Stimulated activated CD8-positive, alpha-beta memory T cell treated with anti-CD3 and anti-CD28 coated beads, Interleukin-15, amount 100 ng/mL, for 4 hours (primary cell): ENCODE measurements around the gene DOK4.
"Not testable (repeated sequence)": the region's sequence is repeated elsewhere in the genome, so short reads cannot be mapped to it uniquely, and the experiment has no call there.

Source experiments
- DNase-seq, 2 donors: peaks; one replicate each; pipeline ENCODE4 v3.0.0-alpha.2; 2020; ENCODE audit warnings: low read depth in 2 of 2

Gene DOK4

GRCh38 chr16:57446531-57447185 lies 39.6 kb downstream of the DOK4 start:
- peak in 1 of 2 donors; percentile 4 for DNase-seq

- DNase-seq, result no peak
These were observed 40.8 kb downstream of the DOK4 start for GRCh38 chr16:57445510-57445909.

DNA sequence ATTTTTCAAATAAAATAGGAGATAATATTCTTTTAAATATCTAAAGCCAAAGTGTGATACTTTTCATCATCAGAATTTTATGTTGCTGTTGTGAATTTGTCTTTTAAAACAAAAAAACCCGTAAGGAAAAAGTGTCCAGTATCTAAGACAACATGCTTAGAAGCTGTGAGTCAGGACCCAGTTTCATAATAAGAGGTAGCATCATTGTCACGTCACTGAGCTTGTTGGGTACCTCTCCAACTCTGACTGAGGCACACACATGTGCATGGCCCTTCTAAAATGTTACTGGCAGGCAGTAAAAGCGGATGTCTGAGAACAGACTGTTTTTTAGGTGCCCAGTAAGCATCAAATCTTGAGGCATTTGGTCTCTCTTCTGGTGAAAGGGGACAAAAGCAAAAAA lies 41.6 kb downstream of the DOK4 start:
- DNase-seq, result no peak

- DNase-seq, result not testable (repeated sequence)
These were observed 45.7 kb downstream of the DOK4 start for GRCh38 chr16:57440551-57440950.

- not testable (repeated sequence) for DNase-seq
These were observed 46.3 kb downstream of the DOK4 start for GRCh38 chr16:57439947-57440346.

GRCh38 chr16:57435838-57436237 lies 50.5 kb downstream of the DOK4 start:
- no peak for DNase-seq

- no peak for DNase-seq
These were observed 52.3 kb downstream of the DOK4 start for GRCh38 chr16:57434003-57434402.

DNA sequence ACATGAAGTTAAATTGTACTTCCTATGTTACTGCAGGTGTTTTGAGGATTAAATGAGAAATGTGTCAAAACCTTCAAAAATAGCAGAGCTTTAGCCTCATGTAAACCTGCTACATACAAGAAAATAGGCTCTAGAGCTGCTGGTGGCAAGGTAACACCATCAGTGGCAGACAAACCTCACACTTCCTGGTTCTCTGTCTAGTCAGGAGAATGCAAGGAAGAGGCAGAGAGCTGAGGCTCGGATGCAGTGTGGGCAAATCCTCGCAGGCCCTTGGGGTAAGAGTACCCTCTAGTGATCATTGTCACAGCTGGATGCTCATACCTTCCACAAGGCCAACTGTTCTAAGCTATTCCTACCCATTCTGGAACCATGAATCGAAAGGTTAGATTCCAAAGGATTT lies 53.3 kb downstream of the DOK4 start:
- no peak for DNase-seq

DNA sequence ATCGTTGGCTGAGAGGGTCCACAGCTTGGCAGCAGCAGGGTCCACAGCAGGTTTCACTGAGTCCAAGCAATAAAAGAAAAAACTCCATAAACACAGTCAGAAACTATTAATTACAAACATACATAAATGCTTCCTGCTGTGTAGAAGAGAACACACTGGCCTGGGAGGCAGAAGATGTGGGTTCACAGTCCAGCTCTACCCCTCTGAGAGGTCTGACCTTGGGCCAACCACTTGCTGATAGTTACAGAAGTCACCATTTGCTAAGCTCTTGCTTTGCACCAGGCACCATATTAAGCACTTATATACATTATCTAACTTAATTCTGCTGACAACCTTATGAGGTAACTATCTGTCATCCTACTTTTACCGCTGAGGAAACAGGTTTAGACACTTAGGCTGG lies 53.8 kb downstream of the DOK4 start:
- DNase-seq, result no peak

DNA sequence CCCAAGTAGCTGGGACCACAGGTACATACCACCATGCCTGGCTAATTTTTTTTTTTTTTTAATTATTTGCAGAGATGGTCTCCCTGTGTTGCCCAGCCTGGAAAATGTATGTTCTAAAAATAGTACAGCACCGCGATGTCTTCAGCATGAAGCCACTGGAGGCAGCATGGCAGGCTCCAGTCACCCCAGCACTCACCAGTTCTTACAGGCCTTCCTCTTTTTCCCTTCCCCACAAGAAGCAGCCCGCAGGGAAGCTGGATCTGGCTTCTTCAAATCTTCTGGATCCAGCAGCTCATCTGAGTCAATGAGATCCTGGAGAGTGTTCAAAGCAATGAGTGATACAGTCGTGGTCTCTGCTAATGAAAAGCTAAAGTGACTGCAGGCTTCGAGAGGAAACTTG lies 55.3 kb downstream of the DOK4 start:
- no peak for DNase-seq

DNA sequence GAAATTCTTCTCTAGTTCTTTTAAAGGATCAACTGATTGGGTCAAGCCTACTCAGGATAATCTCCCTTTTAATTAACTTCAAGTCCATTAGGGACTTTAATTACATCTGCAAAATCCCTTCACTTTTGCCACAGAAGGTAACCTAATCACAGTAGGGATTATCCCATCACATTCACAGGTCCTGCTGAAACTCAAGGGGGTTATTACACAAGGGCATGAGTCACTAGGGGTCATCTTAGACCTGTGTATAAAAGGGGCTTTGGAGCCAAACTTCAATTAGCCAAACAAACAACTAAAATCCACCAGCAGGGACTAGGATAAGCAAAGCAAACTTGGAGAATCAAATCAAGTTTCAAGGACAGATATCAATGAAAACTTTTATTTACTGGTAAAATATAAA lies 58.5 kb downstream of the DOK4 start:
- DNase-seq, result no peak

- DNase-seq, result no peak
These were observed 59.0 kb downstream of the DOK4 start for GRCh38 chr16:57427307-57427706.

GRCh38 chr16:57426356-57426755 lies 59.9 kb downstream of the DOK4 start:
- DNase-seq, result no peak

DNA sequence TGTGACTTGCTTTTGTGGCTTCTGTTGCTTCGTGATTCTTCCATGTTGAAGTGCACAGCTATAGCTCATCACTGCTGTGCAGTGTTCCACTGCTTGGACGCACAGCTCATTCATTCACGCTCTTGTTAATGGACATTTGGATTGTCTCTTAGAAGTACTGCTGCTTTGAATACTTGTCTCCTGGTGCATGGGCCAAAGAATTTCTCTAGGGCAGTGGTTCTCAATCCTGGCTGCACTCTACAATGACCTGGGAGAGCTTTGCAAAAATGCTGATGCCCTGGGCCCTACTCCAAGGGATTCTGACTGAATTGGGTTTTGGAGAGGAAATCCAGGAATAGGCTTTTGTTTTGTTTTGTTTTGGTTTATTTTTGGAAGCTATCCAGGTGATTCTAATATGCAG lies 61.7 kb downstream of the DOK4 start:
- no peak for DNase-seq

GRCh38 chr16:57423152-57423551 lies 63.1 kb downstream of the DOK4 start:
- DNase-seq, result no peak

- DNase-seq, result no peak
These were observed 64.0 kb downstream of the DOK4 start for GRCh38 chr16:57422026-57422944.
